ENCODE measurements around the gene VANGL1.

VANGL1 gene

DNA sequence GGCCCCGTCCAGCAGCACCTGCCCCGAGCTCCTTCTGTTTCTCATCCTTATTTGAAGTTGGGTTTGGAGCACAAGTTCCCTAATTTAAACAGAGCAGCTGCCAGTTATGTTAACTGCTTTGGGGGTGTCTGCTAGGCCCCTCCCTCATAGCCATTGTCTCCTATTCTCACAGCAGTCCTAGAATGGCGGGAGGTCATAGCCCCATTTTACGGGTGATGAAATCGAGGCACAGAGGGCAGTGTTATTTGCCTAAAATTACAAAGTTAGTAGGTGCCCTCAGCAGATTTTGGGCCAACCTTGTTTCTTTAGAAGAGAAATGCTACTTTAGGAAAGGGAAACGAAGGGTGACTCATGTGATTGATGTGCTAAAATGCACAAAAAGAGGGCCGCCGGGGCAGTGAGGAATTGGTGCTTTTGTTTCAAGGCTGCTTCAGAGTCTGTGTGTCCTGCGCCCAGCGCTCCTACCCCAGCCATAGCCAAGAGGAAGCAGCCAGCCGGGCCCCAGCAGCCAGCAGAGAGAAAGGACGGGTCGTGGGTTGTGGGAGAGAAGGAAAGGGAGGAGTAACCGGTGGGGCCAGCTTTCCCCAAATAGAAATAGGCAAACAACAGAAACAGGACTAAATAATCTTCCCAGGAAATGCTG is 13.0 kb downstream of the VANGL1 start:
- ChIA-PET CTCF (interaction anchor here (0.7 to 4.2 kb wide), 3 partner anchors 9 to 342 kb away, joined by 4 to 16 read pairs (median 5); no protein-coding TSS in a partner anchor), POLR2A (interaction anchor here (0.7 kb wide), 1 partner anchor 9 kb away, joined by 3 read pairs; no protein-coding TSS in a partner anchor)
- 6% methylated on average over 8 of the region's 14 CpGs for WGBS (ENCODE audit: insufficient coverage)
- Histone ChIP-seq H3K36me3 (ENCODE audit: control insufficient read depth in 4 of 4, insufficient read depth in 4 of 4, low read length in 3 of 4) (peaks cover 10 to 32% (median 26%) of the 10 kb centered on the region in 4 experiments), H3K9me3 (ENCODE audit: control extremely low read depth in 1 of 5, control insufficient read depth in 4 of 5, insufficient read depth in 2 of 5, low read depth in 1 of 5, low read length in 4 of 5) (no peaks in the 10 kb centered on the region), H3K27me3 (replicated peaks in 2 of 5; ENCODE audit: control insufficient read depth in 4 of 5, insufficient read depth in 5 of 5, low read length in 4 of 5) (no peaks in the 10 kb centered on the region), H3K4me1 (ENCODE audit: control extremely low read depth in 1 of 4, control insufficient read depth in 4 of 4, insufficient read depth in 4 of 4, low read length in 3 of 4) (peaks cover 3 to 47% (median 32%) of the 10 kb centered on the region in 4 experiments), H3K4me3 (ENCODE audit: control insufficient read depth in 1 of 7, extremely low read depth in 1 of 7, insufficient read depth in 4 of 7, low read depth in 2 of 7, low read length in 6 of 7) (peak overlapping the region in 5 of 7 experiments; percentile 15 to 53 (median 43)), H3K27ac (ENCODE audit: insufficient read depth in 1 of 2, low read depth in 1 of 2, low read length in 2 of 2, poor library complexity in 1 of 2, severe bottlenecking in 2 of 2) (peak overlapping the region; percentile 61 to 78)
- DNase-seq = peak; percentile 46 to 90 (median 84)

DNA sequence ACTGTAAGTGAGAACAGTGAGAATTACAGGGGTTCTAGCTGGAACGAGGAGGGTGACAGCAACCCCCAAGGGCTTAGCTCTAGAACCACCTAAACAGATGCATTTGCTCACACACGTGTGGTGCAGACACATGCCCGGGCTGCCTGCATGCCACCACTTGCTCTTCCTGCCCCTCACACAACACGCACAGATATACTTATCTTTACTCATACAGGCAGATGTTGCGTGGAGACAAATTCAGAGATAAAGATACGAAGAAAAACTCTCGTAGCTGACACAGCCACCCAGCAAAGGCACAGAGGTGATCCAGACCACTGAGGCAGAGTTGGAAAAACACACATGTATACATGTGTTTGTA is 13.5 kb downstream of the VANGL1 start:
- no peaks in the 10 kb centered on the region for H3K9me3 ChIP-seq (ENCODE audit: control extremely low read depth in 1 of 5, control insufficient read depth in 4 of 5, insufficient read depth in 2 of 5, low read depth in 1 of 5, low read length in 4 of 5)
- peak; percentile 43 to 88 (median 77) for DNase-seq
- no peaks in the 10 kb centered on the region for H3K27me3 ChIP-seq (replicated peaks in 2 of 5; ENCODE audit: control insufficient read depth in 4 of 5, insufficient read depth in 5 of 5, low read length in 4 of 5)
- POLR2A ChIA-PET = interaction anchor here (0.7 kb wide), 1 partner anchor 9 kb away, joined by 3 read pairs; no protein-coding TSS in a partner anchor
- H3K36me3 ChIP-seq (ENCODE audit: control insufficient read depth in 4 of 4, insufficient read depth in 4 of 4, low read length in 3 of 4) = peaks cover 11 to 37% (median 28%) of the 10 kb centered on the region in 4 experiments
- H3K4me1 ChIP-seq (ENCODE audit: control extremely low read depth in 1 of 4, control insufficient read depth in 4 of 4, insufficient read depth in 4 of 4, low read length in 3 of 4) = peaks cover 3 to 42% (median 28%) of the 10 kb centered on the region in 4 experiments
- H3K27ac ChIP-seq (ENCODE audit: insufficient read depth in 1 of 2, low read depth in 1 of 2, low read length in 2 of 2, poor library complexity in 1 of 2, severe bottlenecking in 2 of 2) = peak overlapping the region; percentile 61 to 78
- CTCF ChIA-PET = interaction anchor here (2.1 to 4.2 kb wide), 2 partner anchors 8 to 14 kb away, joined by 5 to 16 read pairs; no protein-coding TSS in a partner anchor
- peak overlapping the region in 4 of 7 experiments; percentile 15 to 53 (median 42) for H3K4me3 ChIP-seq (ENCODE audit: control insufficient read depth in 1 of 7, extremely low read depth in 1 of 7, insufficient read depth in 4 of 7, low read depth in 2 of 7, low read length in 6 of 7)
- WGBS (ENCODE audit: insufficient coverage) = 11% methylated on average over 5 of the region's 7 CpGs

- no peak overlapping the region for H3K4me3 ChIP-seq (ENCODE audit: control insufficient read depth in 1 of 7, extremely low read depth in 1 of 7, insufficient read depth in 4 of 7, low read depth in 2 of 7, low read length in 6 of 7)
- H3K36me3 ChIP-seq (ENCODE audit: control insufficient read depth in 4 of 4, insufficient read depth in 4 of 4, low read length in 3 of 4) = peaks cover 11 to 43% (median 31%) of the 10 kb centered on the region in 4 experiments
- ChIA-PET CTCF (no interaction called here), POLR2A (no interaction called here)
- 100% methylated on average over 1 of the region's 4 CpGs for WGBS (ENCODE audit: insufficient coverage)
- no peaks in the 10 kb centered on the region for H3K27me3 ChIP-seq (replicated peaks in 2 of 5; ENCODE audit: control insufficient read depth in 4 of 5, insufficient read depth in 5 of 5, low read length in 4 of 5)
- no peak overlapping the region for H3K27ac ChIP-seq (ENCODE audit: insufficient read depth in 1 of 2, low read depth in 1 of 2, low read length in 2 of 2, poor library complexity in 1 of 2, severe bottlenecking in 2 of 2)
- H3K9me3 ChIP-seq (ENCODE audit: control extremely low read depth in 1 of 5, control insufficient read depth in 4 of 5, insufficient read depth in 2 of 5, low read depth in 1 of 5, low read length in 4 of 5) = no peaks in the 10 kb centered on the region
- peaks cover 3 to 39% (median 26%) of the 10 kb centered on the region in 4 experiments for H3K4me1 ChIP-seq (ENCODE audit: control extremely low read depth in 1 of 4, control insufficient read depth in 4 of 4, insufficient read depth in 4 of 4, low read length in 3 of 4)
- DNase-seq = no peak
Observed at GRCh38 chr1:115655916-115656315, 14.1 kb downstream of the VANGL1 start.

GRCh38 chr1:115656461-115657077 is 14.8 kb downstream of the VANGL1 start:
- CTCF ChIA-PET = interaction anchor here (1.4 kb wide), 1 partner anchor 47 kb away, joined by 3 read pairs; no protein-coding TSS in a partner anchor
- DNase-seq = no peak
- POLR2A ChIA-PET = no interaction called here
- Histone ChIP-seq H3K27me3 (replicated peaks in 2 of 5; ENCODE audit: control insufficient read depth in 4 of 5, insufficient read depth in 5 of 5, low read length in 4 of 5) (no peaks in the 10 kb centered on the region), H3K4me1 (ENCODE audit: control extremely low read depth in 1 of 4, control insufficient read depth in 4 of 4, insufficient read depth in 4 of 4, low read length in 3 of 4) (peaks cover 3 to 37% (median 23%) of the 10 kb centered on the region in 4 experiments), H3K4me3 (ENCODE audit: control insufficient read depth in 1 of 7, extremely low read depth in 1 of 7, insufficient read depth in 4 of 7, low read depth in 2 of 7, low read length in 6 of 7) (no peak overlapping the region), H3K36me3 (ENCODE audit: control insufficient read depth in 4 of 4, insufficient read depth in 4 of 4, low read length in 3 of 4) (peaks cover 14 to 46% (median 32%) of the 10 kb centered on the region in 4 experiments), H3K27ac (ENCODE audit: insufficient read depth in 1 of 2, low read depth in 1 of 2, low read length in 2 of 2, poor library complexity in 1 of 2, severe bottlenecking in 2 of 2) (no peak overlapping the region), H3K9me3 (ENCODE audit: control extremely low read depth in 1 of 5, control insufficient read depth in 4 of 5, insufficient read depth in 2 of 5, low read depth in 1 of 5, low read length in 4 of 5) (no peaks in the 10 kb centered on the region)
- WGBS (ENCODE audit: insufficient coverage) = 84% methylated on average over 4 of the region's 5 CpGs

- Histone ChIP-seq H3K4me1 (ENCODE audit: control extremely low read depth in 1 of 4, control insufficient read depth in 4 of 4, insufficient read depth in 4 of 4, low read length in 3 of 4) (peaks cover 3 to 33% (median 23%) of the 10 kb centered on the region in 4 experiments), H3K9me3 (ENCODE audit: control extremely low read depth in 1 of 5, control insufficient read depth in 4 of 5, insufficient read depth in 2 of 5, low read depth in 1 of 5, low read length in 4 of 5) (no peaks in the 10 kb centered on the region), H3K36me3 (ENCODE audit: control insufficient read depth in 4 of 4, insufficient read depth in 4 of 4, low read length in 3 of 4) (peaks cover 15 to 50% (median 31%) of the 10 kb centered on the region in 4 experiments), H3K4me3 (ENCODE audit: control insufficient read depth in 1 of 7, extremely low read depth in 1 of 7, insufficient read depth in 4 of 7, low read depth in 2 of 7, low read length in 6 of 7) (no peak overlapping the region), H3K27me3 (replicated peaks in 2 of 5; ENCODE audit: control insufficient read depth in 4 of 5, insufficient read depth in 5 of 5, low read length in 4 of 5) (no peaks in the 10 kb centered on the region), H3K27ac (ENCODE audit: insufficient read depth in 1 of 2, low read depth in 1 of 2, low read length in 2 of 2, poor library complexity in 1 of 2, severe bottlenecking in 2 of 2) (no peak overlapping the region)
- no CpG with 5 or more reads among the region's 1 CpG for WGBS (ENCODE audit: insufficient coverage)
- DNase-seq = no peak
- POLR2A ChIA-PET = interaction anchor here (0.6 kb wide), 1 partner anchor 26 kb away, joined by 3 read pairs; no protein-coding TSS in a partner anchor
- CTCF ChIA-PET = interaction anchor here (1.7 kb wide), 1 partner anchor 10 kb away, joined by 3 read pairs; no protein-coding TSS in a partner anchor
Observed at GRCh38 chr1:115658646-115659045, 16.9 kb downstream of the VANGL1 start.

GRCh38 chr1:115660151-115660550 is 18.4 kb downstream of the VANGL1 start:
- peaks cover 19 to 65% (median 42%) of the 10 kb centered on the region in 4 experiments for H3K36me3 ChIP-seq (ENCODE audit: control insufficient read depth in 4 of 4, insufficient read depth in 4 of 4, low read length in 3 of 4)
- no peak overlapping the region for H3K27ac ChIP-seq (ENCODE audit: insufficient read depth in 1 of 2, low read depth in 1 of 2, low read length in 2 of 2, poor library complexity in 1 of 2, severe bottlenecking in 2 of 2)
- no peaks in the 10 kb centered on the region for H3K9me3 ChIP-seq (ENCODE audit: control extremely low read depth in 1 of 5, control insufficient read depth in 4 of 5, insufficient read depth in 2 of 5, low read depth in 1 of 5, low read length in 4 of 5)
- WGBS (ENCODE audit: insufficient coverage) = 98% methylated on average over 5 of the region's 5 CpGs
- CTCF ChIA-PET = interaction anchor here (0.6 to 2.4 kb wide), 6 partner anchors 9 to 52 kb away, joined by 3 to 8 read pairs (median 4); no protein-coding TSS in a partner anchor
- no peak overlapping the region for H3K4me3 ChIP-seq (ENCODE audit: control insufficient read depth in 1 of 7, extremely low read depth in 1 of 7, insufficient read depth in 4 of 7, low read depth in 2 of 7, low read length in 6 of 7)
- POLR2A ChIA-PET = no interaction called here
- H3K4me1 ChIP-seq (ENCODE audit: control extremely low read depth in 1 of 4, control insufficient read depth in 4 of 4, insufficient read depth in 4 of 4, low read length in 3 of 4) = peaks cover 3 to 19% (median 10%) of the 10 kb centered on the region in 4 experiments
- no peak for DNase-seq
- H3K27me3 ChIP-seq (replicated peaks in 2 of 5; ENCODE audit: control insufficient read depth in 4 of 5, insufficient read depth in 5 of 5, low read length in 4 of 5) = no peaks in the 10 kb centered on the region
